GM19452 (cell line): ENCODE measurements around the gene SDR9C7.
"Not testable (repeated sequence)": the region's sequence is repeated elsewhere in the genome, so short reads cannot be mapped to it uniquely, and the experiment has no call there.

Experiments used
- ATAC-seq: cut with Tn5 transposase; IDR thresholded peaks from one replicate; pipeline ENCODE4 v1.9.1; 2021; ENCODE audit not compliant: unreplicated experiment

The SDR9C7 gene

DNA sequence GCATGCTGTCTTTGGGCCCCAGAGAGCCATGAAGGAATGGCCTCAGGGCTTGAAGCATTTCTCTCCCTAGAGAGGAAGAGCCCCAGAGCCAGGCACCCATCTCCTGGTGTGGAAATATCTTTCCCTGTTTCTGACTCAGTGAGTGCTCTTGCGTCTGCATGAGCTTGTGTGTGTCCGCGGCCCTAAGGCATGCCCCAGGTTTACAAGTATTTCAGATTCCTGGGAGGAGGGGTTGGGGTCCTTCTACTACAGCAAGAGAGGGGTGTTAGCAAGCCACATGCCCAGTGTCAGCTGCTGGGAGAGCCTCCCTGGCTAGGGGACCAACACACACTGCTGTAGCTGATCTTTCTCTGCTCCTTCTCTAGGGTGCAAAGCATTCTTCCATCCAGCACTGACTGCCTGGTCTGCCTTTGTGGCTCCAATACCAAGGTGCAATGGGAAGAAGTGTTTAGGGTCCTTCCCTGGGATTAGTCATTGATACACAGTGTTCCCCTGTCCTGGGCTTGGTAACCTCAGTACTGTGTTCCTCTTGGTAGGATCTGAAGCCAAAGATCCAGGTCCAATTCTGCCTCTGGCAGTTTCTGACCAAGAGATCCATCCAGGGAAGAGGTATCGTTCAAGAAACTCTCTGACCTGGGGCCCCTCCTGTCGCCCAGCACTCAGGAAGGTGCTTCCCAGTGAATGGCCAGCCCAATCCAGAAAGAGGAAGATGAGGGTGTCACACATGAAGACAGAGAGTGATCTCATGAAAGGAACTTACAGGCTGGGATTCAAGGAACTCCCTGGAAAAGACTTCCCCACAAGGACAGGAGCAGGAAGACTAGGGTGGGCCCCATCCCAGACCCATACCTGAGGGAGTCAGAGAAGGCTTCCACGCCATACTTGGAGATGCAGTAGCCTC lies 20.1 kb upstream of the SDR9C7 start:
- no peak for ATAC-seq

GRCh38 chr12:56953314-56953713 lies 19.1 kb upstream of the SDR9C7 start:
- ATAC-seq = no peak

DNA sequence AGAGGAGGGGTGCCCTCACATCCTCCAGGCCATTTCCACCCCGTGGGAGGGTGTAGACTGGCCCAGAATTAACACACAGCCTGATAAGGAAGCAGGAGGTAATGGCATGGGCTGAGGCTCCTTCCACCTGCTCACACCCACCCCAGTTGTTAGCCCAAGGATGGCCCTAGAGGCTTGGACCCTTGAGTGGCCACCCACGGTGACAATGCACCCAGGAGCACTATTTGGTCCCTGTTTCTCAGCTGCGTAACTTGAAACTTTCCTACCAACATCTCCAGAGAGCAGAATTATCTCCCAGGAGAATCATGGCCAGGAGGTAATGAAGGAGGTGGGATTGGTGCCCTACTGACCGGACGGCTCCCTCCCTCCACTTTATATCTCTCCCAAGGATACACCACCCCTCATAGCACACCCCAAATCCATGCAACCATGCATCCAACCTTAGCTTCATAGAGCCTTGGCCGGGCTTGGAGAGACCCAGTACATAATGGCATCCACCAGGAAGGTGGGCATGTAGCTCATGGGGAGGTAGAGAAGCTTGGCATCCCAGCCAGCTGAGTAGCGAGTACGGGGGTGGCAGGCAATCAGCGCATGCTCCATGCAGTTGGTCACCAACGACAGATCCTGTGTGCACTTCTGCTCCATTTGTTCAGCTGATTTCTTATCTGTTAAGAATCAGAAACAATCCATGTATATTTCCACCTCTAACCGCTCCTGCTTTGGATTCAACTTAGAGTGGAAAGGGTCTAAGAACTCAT lies 17.6 kb upstream of the SDR9C7 start:
- ATAC-seq = no peak

- ATAC-seq = no peak
These were observed 14.7 kb upstream of the SDR9C7 start for GRCh38 chr12:56948881-56949280.

DNA sequence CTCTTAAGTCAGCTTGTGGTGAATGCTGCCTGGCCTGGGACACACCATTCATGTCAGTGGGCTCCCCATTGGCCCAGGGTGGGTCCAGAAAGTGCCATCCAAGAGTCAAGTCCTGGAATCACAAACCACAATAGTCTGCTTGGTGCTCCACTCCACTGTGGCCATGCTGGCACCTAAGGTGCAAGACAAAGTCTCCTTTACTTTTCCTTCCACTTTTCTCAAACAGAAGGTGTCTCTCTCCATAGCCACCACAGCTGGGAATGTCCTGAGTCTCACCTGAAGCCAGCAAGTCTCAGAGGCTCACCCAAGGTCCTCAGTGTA lies 14.2 kb upstream of the SDR9C7 start:
- no peak for ATAC-seq

- no peak for ATAC-seq
These were observed 13.6 kb upstream of the SDR9C7 start for GRCh38 chr12:56947633-56948456.

- no peak for ATAC-seq
These were observed 9.7 kb upstream of the SDR9C7 start for GRCh38 chr12:56943878-56944277.

GRCh38 chr12:56943374-56943773 lies 9.2 kb upstream of the SDR9C7 start:
- ATAC-seq = not testable (repeated sequence)

GRCh38 chr12:56941299-56942017 lies 7.2 kb upstream of the SDR9C7 start:
- ATAC-seq = peak; percentile 82

GRCh38 chr12:56940942-56941298 lies 6.7 kb upstream of the SDR9C7 start:
- not testable (repeated sequence) for ATAC-seq

DNA sequence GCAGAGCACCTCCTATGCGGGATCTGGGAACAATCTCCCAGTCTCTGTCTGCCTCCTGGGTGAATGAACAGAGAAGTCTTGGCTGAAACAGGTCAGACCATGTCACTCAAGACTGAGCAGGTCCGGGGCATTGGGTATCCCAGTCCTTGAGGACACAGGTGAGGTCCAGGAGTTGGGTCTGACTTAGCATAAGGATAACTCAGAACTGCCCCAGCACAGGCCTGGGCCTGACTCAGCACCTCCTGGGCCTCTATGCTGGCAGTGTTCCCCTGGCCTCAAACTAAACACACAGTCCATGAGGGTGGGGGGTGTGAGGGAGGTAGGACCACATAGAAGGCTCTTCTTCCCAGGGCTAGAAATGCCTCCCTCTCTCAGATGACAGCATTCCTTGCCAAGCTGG lies 1.5 kb upstream of the SDR9C7 start:
- ATAC-seq = no peak

DNA sequence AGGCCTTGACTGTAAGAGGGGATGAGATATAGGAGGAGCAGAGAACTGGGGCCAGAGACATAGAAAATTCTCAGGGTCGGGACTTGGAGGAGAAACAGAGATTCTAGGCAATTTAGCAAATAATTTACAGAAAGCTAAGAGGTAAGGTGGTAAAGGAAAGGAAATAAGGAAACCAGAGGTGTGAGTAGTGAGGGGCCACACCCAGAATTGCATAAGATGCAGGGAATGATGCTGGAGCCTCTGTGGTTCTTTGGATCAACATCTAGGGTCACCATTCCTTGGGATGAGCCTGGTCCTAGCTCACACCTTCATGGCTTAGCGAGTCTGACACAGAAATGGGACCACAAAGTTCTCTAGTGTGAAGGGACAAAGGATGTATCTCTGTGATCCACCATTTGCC lies 949 bp upstream of the SDR9C7 start:
- no peak for ATAC-seq

GRCh38 chr12:56932867-56933266 lies 1.3 kb downstream of the SDR9C7 start:
- no peak for ATAC-seq

- no peak for ATAC-seq
These were observed 2.1 kb downstream of the SDR9C7 start for GRCh38 chr12:56932146-56932545.

DNA sequence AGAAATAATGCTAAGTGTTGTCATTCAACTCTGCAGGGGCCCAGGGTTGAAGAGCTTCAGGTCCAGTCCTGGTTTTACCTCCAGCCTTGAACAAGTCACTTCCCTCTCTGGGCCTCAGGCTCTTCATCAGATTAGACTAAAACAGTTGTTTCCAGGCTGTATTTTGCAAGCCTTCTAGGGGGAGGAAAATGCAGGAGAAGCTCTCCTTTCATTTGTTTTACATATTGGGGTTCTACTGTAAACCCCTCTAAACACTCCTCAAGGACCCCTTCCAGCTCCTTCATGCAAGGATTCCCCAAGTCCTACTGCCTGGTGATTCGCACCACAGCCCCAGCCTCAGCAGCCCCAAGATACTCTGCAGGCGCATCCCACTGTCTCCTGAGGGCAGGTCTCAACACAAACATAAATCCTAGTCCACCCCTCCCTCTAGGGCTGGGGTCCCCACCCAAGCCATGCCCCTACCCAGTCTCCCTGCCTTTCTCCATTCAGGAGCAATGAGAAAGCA lies 2.7 kb downstream of the SDR9C7 start:
- ATAC-seq = no peak

DNA sequence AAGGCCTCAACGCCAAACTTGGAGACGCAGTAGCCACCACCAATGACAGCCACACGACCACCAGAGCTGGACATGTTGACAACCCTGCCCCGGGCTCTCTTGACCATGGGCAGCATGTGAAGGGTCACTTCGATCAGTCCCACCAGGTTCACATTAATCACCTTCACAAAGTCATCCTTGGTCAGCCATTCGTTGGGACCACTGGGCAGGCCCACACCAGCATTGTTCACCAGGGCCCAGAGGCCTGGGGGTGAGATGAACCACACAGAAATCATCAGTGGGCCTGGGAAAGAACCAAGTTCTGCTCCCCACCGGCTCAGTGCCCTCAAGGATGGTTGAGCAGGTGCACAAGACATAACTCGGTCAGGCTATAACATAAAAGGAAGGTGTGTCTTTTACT lies 4.0 kb downstream of the SDR9C7 start:
- ATAC-seq = no peak

DNA sequence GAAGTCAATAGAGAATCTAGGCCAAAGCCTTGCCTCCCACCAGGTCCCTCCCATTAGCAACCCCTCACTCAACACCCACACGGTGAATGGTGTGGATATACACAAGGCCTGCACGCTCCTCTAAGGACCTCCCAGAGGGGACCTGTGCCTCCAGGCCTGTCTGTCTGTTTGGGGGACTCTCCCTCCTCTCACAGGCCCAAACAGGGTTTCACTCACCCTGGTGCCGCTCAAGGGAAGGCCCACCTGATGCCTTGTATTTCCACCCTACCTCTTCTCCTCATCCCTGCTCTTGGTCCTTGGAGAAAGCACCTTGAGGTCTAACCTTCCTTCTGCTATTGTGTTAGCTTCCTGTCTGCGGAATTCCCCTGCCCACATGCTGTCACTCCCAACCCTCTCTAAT lies 4.4 kb downstream of the SDR9C7 start:
- no peak for ATAC-seq

DNA sequence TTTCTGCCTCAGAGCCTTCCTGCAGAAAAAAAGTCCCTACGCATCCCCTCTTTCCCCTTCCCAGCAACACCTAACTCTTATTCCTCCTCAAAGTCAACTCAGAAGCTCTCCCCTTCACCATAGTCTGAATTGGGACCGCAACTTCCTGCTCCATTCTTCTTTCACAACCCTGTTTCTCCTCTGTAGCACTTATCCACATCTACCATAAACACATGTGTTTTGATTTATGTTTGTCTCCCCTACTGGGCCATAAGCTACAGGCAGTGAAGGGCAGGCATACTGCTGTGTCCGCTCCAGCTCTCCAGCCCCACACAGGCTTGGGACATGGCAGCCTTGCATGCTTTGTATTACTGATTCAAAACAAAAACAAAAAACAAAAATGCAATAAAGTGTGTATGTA lies 5.9 kb downstream of the SDR9C7 start:
- no peak for ATAC-seq

- ATAC-seq = no peak
These were observed 6.9 kb downstream of the SDR9C7 start for GRCh38 chr12:56927281-56927680.

GRCh38 chr12:56922031-56922430 lies 12.2 kb downstream of the SDR9C7 start:
- no peak for ATAC-seq

GRCh38 chr12:56921346-56921745 lies 12.9 kb downstream of the SDR9C7 start:
- ATAC-seq = no peak
